Loucy (cell line): ENCODE measurements around the gene ERCC6L2.

Experiments
- H2AFZ ChIP-seq: fragments of 200-600 bp; sonication (generic); 2 replicates; pipeline ENCODE4 v1.6.0; 2016; ENCODE audit warnings: antibody characterized with exemption, mild to moderate bottlenecking, low read length, moderate library complexity
- H3F3A ChIP-seq: fragments of 200-600 bp; 2 replicates; pipeline ENCODE4 v1.6.0; 2016; ENCODE audit warnings: antibody characterized with exemption, low read depth, mild to moderate bottlenecking
- H3K27me3 ChIP-seq: fragments of 200-600 bp; sonication (generic); 2 replicates; pipeline ENCODE4 v1.6.1; 2014; ENCODE audit warnings: low read length, mild to moderate bottlenecking; ENCODE audit not compliant: insufficient read depth, poor library complexity, severe bottlenecking
- H3K36me3 ChIP-seq: fragments of 200-600 bp; sonication (generic); 2 replicates; pipeline ENCODE4 v1.6.1; 2016; ENCODE audit warnings: low read length; ENCODE audit not compliant: insufficient read depth
- H3K4me1 ChIP-seq: fragments of 200-600 bp; sonication (generic); 2 replicates; pipeline ENCODE4 v1.5.1; 2014; ENCODE audit warnings: low read length, mild to moderate bottlenecking; ENCODE audit not compliant: insufficient read depth, poor library complexity, severe bottlenecking
- H3K4me2 ChIP-seq: fragments of 200-600 bp; sonication (generic); 2 replicates; pipeline ENCODE4 v1.6.0; 2014; ENCODE audit warnings: antibody characterized with exemption, low read length, low read depth, mild to moderate bottlenecking; ENCODE audit not compliant: poor library complexity, severe bottlenecking
- H3K4me3 ChIP-seq: fragments of 200-600 bp; sonication (generic); 2 replicates; pipeline ENCODE4 v1.5.1; 2014; ENCODE audit warnings: low read length, mild to moderate bottlenecking, mixed read lengths; ENCODE audit not compliant: poor library complexity, severe bottlenecking
- H3K79me2 ChIP-seq: fragments of 200-600 bp; sonication (generic); 2 replicates; pipeline ENCODE4 v1.6.1; 2014; ENCODE audit warnings: low read length; ENCODE audit not compliant: insufficient read depth
- H3K9ac ChIP-seq: fragments of 200-600 bp; sonication (generic); 2 replicates; pipeline ENCODE4 v1.6.0; 2014; ENCODE audit warnings: mild to moderate bottlenecking, low read depth, low read length, moderate library complexity; ENCODE audit not compliant: poor library complexity, severe bottlenecking
- H3K9me2 ChIP-seq: fragments of 200-600 bp; sonication (generic); replicated peaks from 2 replicates; pipeline ENCODE4 v1.6.1; 2016; ENCODE audit warnings: low read depth, low read length, mixed read lengths
- H3K9me3 ChIP-seq: fragments of 200-600 bp; sonication (generic); 2 replicates; pipeline ENCODE4 v1.6.1; 2014; ENCODE audit warnings: mild to moderate bottlenecking, antibody characterized with exemption, low read length, low read depth; ENCODE audit not compliant: insufficient read depth
- H4K20me1 ChIP-seq: fragments of 200-600 bp; sonication (generic); 2 replicates; pipeline ENCODE4 v1.6.0; 2014; ENCODE audit warnings: antibody characterized with exemption, low read length, mild to moderate bottlenecking; ENCODE audit not compliant: insufficient read depth, poor library complexity, severe bottlenecking
- CTCF ChIP-seq: fragments of 200-600 bp; sonication (generic); conservative IDR thresholded peaks from 2 replicates; pipeline ENCODE4 v1.5.1; 2014; ENCODE audit warnings: mild to moderate bottlenecking, antibody characterized with exemption, low read length
- EZH2phosphoT487 ChIP-seq: fragments of 200-600 bp; IDR thresholded peaks from 2 replicates; pipeline ENCODE4 v1.6.1; 2018; ENCODE audit warnings: antibody characterized with exemption, mild to moderate bottlenecking, moderate library complexity, borderline replicate concordance

ERCC6L2 gene

DNA sequence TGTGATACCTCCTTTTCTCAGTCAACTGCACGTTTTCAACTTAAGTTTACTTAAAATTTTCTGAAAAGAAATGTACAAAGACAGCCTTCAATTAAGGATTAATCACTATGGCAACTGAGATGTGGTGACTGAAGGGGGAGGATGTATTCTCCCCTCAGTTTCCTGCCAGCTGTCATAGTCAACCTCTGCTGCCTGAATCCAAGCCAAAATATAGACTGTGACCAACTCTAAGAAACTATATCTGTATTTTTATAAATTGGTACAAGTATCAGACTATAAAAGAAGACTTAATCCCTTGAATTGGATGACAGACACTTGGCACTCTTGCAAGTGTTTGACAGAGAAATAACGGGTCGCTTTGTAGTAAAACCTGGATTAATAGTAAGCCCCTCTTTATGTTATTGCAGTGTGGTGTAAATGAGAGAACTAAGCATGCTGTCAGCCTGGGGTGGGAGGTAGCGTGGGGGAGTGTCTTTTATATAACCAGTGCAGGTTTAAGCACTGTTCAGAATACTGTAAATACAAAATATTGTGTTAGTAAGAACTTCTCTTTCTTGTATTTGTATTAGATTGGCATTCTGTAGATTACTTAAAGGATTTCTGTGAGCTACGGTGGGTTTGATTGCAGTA, 106.4 kb downstream of the ERCC6L2 start:
- no peaks in the 10 kb centered on the region for H3K9me3 ChIP-seq
- H3K4me2 ChIP-seq: peak overlapping the region; percentile 70
- H3K9ac ChIP-seq: peak overlapping the region; percentile 26
- no peak overlapping the region for H2AFZ ChIP-seq
- H3K4me1 ChIP-seq: peaks cover 43% of the 10 kb centered on the region
- H3K79me2 ChIP-seq: no peaks in the 10 kb centered on the region
- H3K36me3 ChIP-seq: peaks cover 5% of the 10 kb centered on the region; the same call in 1 of the 2 replicates
- H3K27me3 ChIP-seq: no peaks in the 10 kb centered on the region
- H3K4me3 ChIP-seq: peak overlapping the region; percentile 55
- H3F3A ChIP-seq: peaks cover 3% of the 10 kb centered on the region; the same call in 1 of the 2 replicates
- no peaks in the 10 kb centered on the region for H4K20me1 ChIP-seq
- TF ChIP-seq EZH2phosphoT487: no peak
- TF ChIP-seq CTCF: no peak
- no peaks in the 10 kb centered on the region for H3K9me2 ChIP-seq

DNA sequence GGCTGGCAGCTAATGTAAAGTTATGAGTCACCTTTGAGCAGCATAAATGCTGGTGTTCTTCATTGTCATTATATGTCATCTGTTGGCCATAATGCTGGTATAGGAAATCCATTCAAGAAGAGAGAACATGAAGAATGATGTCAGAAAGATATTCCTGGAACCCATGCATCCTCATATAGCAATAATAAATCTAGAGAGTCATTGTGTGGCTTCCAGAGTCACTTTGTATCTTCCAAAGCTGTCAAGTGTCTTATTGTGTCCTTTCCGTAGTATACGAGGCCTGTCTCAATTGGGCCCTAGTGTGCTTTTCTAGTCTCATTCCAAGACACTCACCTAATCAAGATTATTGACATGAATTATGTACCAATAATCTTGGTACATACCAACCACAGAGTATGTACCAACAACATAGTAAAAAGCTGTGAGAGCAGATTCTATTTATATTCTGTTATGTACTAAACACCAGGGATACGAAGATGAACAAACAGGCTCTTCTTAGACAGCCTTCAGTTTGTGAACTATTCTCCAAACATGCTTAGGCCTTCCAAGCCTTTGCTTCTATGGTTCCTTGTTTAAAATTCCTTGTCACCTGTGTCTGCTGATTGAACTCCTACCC, 110.1 kb downstream of the ERCC6L2 start:
- Histone ChIP-seq H3K9me3 (no peaks in the 10 kb centered on the region; the same call in 1 of the 2 replicates), H3K4me3 (no peak overlapping the region), H3K4me1 (peaks cover 18% of the 10 kb centered on the region), H3K9me2 (no peaks in the 10 kb centered on the region), H2AFZ (no peak overlapping the region), H3K4me2 (no peak overlapping the region), H3F3A (peaks cover 3% of the 10 kb centered on the region; the same call in 1 of the 2 replicates), H4K20me1 (no peaks in the 10 kb centered on the region), H3K79me2 (no peaks in the 10 kb centered on the region), H3K27me3 (no peaks in the 10 kb centered on the region), H3K9ac (no peak overlapping the region), H3K36me3 (peaks cover 10% of the 10 kb centered on the region; the same call in 1 of the 2 replicates)
- TF ChIP-seq CTCF: no peak

DNA sequence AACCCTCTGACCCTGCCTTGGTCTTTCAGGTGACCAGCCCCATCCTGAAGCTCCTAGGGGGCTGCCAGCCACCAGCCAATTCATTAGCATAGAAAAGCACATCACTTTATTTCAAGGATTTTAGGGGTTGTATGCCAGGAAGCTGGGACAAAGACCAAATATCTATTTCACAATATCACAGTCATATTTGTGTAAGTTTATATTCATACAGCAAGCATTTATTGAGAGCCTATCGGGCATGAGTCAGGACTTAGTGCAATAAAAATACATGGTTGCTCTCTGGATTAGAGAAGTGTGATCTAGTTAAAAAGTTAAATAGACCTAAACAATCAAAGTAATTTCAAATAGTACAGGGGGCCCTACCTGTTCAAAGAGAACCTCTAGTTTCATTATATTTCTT, 113.8 kb downstream of the ERCC6L2 start:
- H3K36me3 ChIP-seq: peaks cover 10% of the 10 kb centered on the region; the same call in 1 of the 2 replicates
- TF ChIP-seq EZH2phosphoT487 (no peak), CTCF (no peak)

More for the DNA sequence above, 113.8 kb downstream of the ERCC6L2 start:
- H3K9ac ChIP-seq: no peak overlapping the region
- H3F3A ChIP-seq: no peaks in the 10 kb centered on the region
- no peaks in the 10 kb centered on the region; the same call in 1 of the 2 replicates for H3K9me3 ChIP-seq
- H3K27me3 ChIP-seq: no peaks in the 10 kb centered on the region
- H4K20me1 ChIP-seq: no peaks in the 10 kb centered on the region
- no peak overlapping the region for H2AFZ ChIP-seq
- no peak overlapping the region for H3K4me3 ChIP-seq
- no peaks in the 10 kb centered on the region for H3K4me1 ChIP-seq
- H3K4me2 ChIP-seq: no peak overlapping the region
- no peaks in the 10 kb centered on the region for H3K9me2 ChIP-seq
- H3K79me2 ChIP-seq: no peaks in the 10 kb centered on the region
